NCI-H82 treated with DMSO at 0.1 percent for 48 hours (cell line): ENCODE data around the gene GPATCH2.
"Not testable (repeated sequence)": the region's sequence is repeated elsewhere in the genome, so short reads cannot be mapped to it uniquely, and the experiment has no call there.

Source experiments
- DNase-seq: peaks from one replicate; lab custom pipeline; 2025; ENCODE audit not compliant: unreplicated experiment; lab: John Stamatoyannopoulos, UW

Gene GPATCH2

GRCh38 chr1:217456261-217456660, 174.6 kb downstream of the GPATCH2 start:
- no peak for DNase-seq

GRCh38 chr1:217453816-217454215, 177.1 kb downstream of the GPATCH2 start:
- DNase-seq, result no peak

GRCh38 chr1:217449370-217449769, 181.5 kb downstream of the GPATCH2 start:
- no peak for DNase-seq

- DNase-seq, result no peak
These were observed 187.0 kb downstream of the GPATCH2 start for GRCh38 chr1:217443845-217444244.

GRCh38 chr1:217437376-217437775, 193.5 kb downstream of the GPATCH2 start:
- no peak for DNase-seq

- DNase-seq, result peak; percentile 98
These were observed 195.7 kb downstream of the GPATCH2 start for GRCh38 chr1:217435204-217435603.

GRCh38 chr1:217433664-217434063, 197.2 kb downstream of the GPATCH2 start:
- DNase-seq, result no peak

GRCh38 chr1:217432339-217432738, 198.6 kb downstream of the GPATCH2 start:
- DNase-seq, result no peak

- DNase-seq, result no peak
These were observed 199.5 kb downstream of the GPATCH2 start for GRCh38 chr1:217431395-217431794.

GRCh38 chr1:217425422-217425821, 205.5 kb downstream of the GPATCH2 start:
- DNase-seq, result no peak

- no peak for DNase-seq
These were observed 211.7 kb downstream of the GPATCH2 start for GRCh38 chr1:217419194-217419551.

GRCh38 chr1:217418269-217419193, 212.4 kb downstream of the GPATCH2 start:
- DNase-seq, result no peak

GRCh38 chr1:217417363-217417762, 213.5 kb downstream of the GPATCH2 start:
- DNase-seq, result no peak

GRCh38 chr1:217407534-217408001, 223.3 kb downstream of the GPATCH2 start:
- no peak for DNase-seq

GRCh38 chr1:217403026-217403720, 227.7 kb downstream of the GPATCH2 start:
- DNase-seq, result no peak

GRCh38 chr1:217402301-217402700, 228.6 kb downstream of the GPATCH2 start:
- DNase-seq, result no peak

GRCh38 chr1:217393896-217394295, 237.0 kb downstream of the GPATCH2 start:
- DNase-seq, result no peak

- DNase-seq, result no peak
These were observed 238.4 kb downstream of the GPATCH2 start for GRCh38 chr1:217392441-217392840.

GRCh38 chr1:217389895-217390294, 241.0 kb downstream of the GPATCH2 start:
- DNase-seq, result no peak

GRCh38 chr1:217388522-217389065, 242.3 kb downstream of the GPATCH2 start:
- no peak for DNase-seq

- not testable (repeated sequence) for DNase-seq
These were observed 249.1 kb downstream of the GPATCH2 start for GRCh38 chr1:217381773-217382172.

- not testable (repeated sequence) for DNase-seq
These were observed 251.1 kb downstream of the GPATCH2 start for GRCh38 chr1:217379804-217380203.
